Measurements from ENCODE around the gene SMAD1.

SMAD1 gene

GRCh38 chr4:145487631-145488030 is 6.0 kb downstream of the SMAD1 start:
- Histone ChIP-seq H3K27ac (no peak overlapping the region), H3K4me3 (no peak overlapping the region), H3K27me3 (no peaks in the 10 kb centered on the region), H3K4me1 (peaks cover 0 to 27% (median 10%) of the 10 kb centered on the region in 4 donors), H3K36me3 (no peaks in the 10 kb centered on the region), H3K9me3 (no peaks in the 10 kb centered on the region)
- no peak for DNase-seq
- TF ChIP-seq CTCF (IDR thresholded peaks at IDR 0.05), result no peak
- intact Hi-C loops (cut with DNase I; ENCODE audit: low total_unique reads), result loop anchor here (10.0 kb wide), 1 partner anchor 127 kb away; the partner anchor contains the start of gene MMAA

GRCh38 chr4:145488310-145488709 is 6.7 kb downstream of the SMAD1 start:
- no peaks in the 10 kb centered on the region for H3K36me3 ChIP-seq
- no peak overlapping the region for H3K4me3 ChIP-seq
- peaks cover 0 to 30% (median 12%) of the 10 kb centered on the region in 4 donors for H3K4me1 ChIP-seq
- TF ChIP-seq CTCF (IDR thresholded peaks at IDR 0.05), result no peak
- no peak for DNase-seq
- no peaks in the 10 kb centered on the region for H3K9me3 ChIP-seq
- no peak overlapping the region for H3K27ac ChIP-seq
- no peaks in the 10 kb centered on the region for H3K27me3 ChIP-seq
- intact Hi-C loops (cut with DNase I; ENCODE audit: low total_unique reads), result loop anchor here (10.0 kb wide), 1 partner anchor 126 kb away; the partner anchor contains the start of gene MMAA

- Histone ChIP-seq H3K9me3 (no peaks in the 10 kb centered on the region), H3K4me1 (peaks cover 0 to 20% (median 9%) of the 10 kb centered on the region in 4 donors), H3K27ac (no peak overlapping the region), H3K36me3 (no peaks in the 10 kb centered on the region), H3K4me3 (no peak overlapping the region), H3K27me3 (no peaks in the 10 kb centered on the region)
- intact Hi-C loops (cut with DNase I; ENCODE audit: low total_unique reads), result loop anchor here (10.0 kb wide), 1 partner anchor 125 kb away; the partner anchor contains the start of gene MMAA
- no peak for TF ChIP-seq CTCF (IDR thresholded peaks at IDR 0.05)
- DNase-seq, result no peak
Observed at GRCh38 chr4:145489556-145489955, 7.9 kb downstream of the SMAD1 start.

- intact Hi-C loops (cut with DNase I; ENCODE audit: low total_unique reads), result no loop called here
- no peak for DNase-seq
- Histone ChIP-seq H3K27ac (no peak overlapping the region), H3K36me3 (no peaks in the 10 kb centered on the region), H3K4me1 (peaks cover 0 to 18% (median 5%) of the 10 kb centered on the region in 4 donors), H3K9me3 (no peaks in the 10 kb centered on the region), H3K27me3 (no peaks in the 10 kb centered on the region), H3K4me3 (no peak overlapping the region)
- TF ChIP-seq CTCF (IDR thresholded peaks at IDR 0.05), result no peak
Observed at GRCh38 chr4:145490361-145490760, 8.7 kb downstream of the SMAD1 start.

GRCh38 chr4:145490796-145491195 is 9.1 kb downstream of the SMAD1 start:
- Histone ChIP-seq H3K9me3 (no peaks in the 10 kb centered on the region), H3K27me3 (no peaks in the 10 kb centered on the region), H3K36me3 (no peaks in the 10 kb centered on the region), H3K4me3 (no peak overlapping the region), H3K27ac (no peak overlapping the region), H3K4me1 (peaks cover 0 to 18% (median 4%) of the 10 kb centered on the region in 4 donors)
- no peak for DNase-seq
- no peak for TF ChIP-seq CTCF (IDR thresholded peaks at IDR 0.05)
- intact Hi-C loops (cut with DNase I; ENCODE audit: low total_unique reads), result no loop called here

GRCh38 chr4:145492376-145492775 is 10.7 kb downstream of the SMAD1 start:
- Histone ChIP-seq H3K27ac (no peak overlapping the region), H3K4me3 (no peak overlapping the region), H3K36me3 (no peaks in the 10 kb centered on the region), H3K27me3 (no peaks in the 10 kb centered on the region), H3K4me1 (peaks cover 0 to 25% (median 4%) of the 10 kb centered on the region in 4 donors), H3K9me3 (no peaks in the 10 kb centered on the region)
- no peak for TF ChIP-seq CTCF (IDR thresholded peaks at IDR 0.05)
- DNase-seq, result no peak
- intact Hi-C loops (cut with DNase I; ENCODE audit: low total_unique reads), result no loop called here

All from tibial artery (tissue), 4 donors.